GM18526 (cell line): Measurements from ENCODE around the gene INSL3.

Experiments
- POLR2A ChIP-seq: IDR thresholded peaks from 3 replicates; pipeline ENCODE4 v1.6.1; 2011; ENCODE audit not compliant: insufficient read length; ENCODE audit errors: extremely low read depth

INSL3 gene, protein sequence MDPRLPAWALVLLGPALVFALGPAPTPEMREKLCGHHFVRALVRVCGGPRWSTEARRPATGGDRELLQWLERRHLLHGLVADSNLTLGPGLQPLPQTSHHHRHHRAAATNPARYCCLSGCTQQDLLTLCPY

GRCh38 chr19:17821190-17821589 lies at the start of gene INSL3:
Gene INSL3, minus strand, starts transcription at chr19:17821519. Its CDS starts 13 bp downstream, at chr19:17821506.
- TF ChIP-seq POLR2A = no peak

DNA sequence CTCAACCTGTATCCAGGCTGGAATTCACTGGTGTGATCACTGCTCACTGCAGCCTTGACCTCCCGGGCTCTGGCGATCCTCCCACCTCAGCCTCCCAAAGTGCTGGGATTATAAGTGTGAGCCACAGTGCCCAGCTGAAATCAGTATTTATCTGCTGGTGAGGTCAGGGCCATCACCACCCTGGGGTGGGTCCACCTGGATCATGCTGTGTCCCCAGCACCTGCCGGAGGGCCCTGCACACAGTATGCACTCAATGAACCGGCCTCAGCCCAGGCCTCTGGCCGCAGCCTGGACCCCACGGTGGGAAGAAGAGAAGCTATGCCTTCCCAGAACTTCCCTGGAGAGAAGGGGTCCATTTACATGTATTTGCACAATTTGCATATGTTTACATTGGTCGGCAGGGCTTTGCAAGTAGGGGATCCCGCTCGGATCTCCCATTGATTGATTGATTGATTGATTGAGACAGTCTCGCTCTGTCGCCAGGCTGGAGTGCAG lies 47.8 kb upstream of the INSL3 start:
- no peak for TF ChIP-seq POLR2A

GRCh38 chr19:17868669-17869068 lies 47.4 kb upstream of the INSL3 start:
- TF ChIP-seq POLR2A = no peak

DNA sequence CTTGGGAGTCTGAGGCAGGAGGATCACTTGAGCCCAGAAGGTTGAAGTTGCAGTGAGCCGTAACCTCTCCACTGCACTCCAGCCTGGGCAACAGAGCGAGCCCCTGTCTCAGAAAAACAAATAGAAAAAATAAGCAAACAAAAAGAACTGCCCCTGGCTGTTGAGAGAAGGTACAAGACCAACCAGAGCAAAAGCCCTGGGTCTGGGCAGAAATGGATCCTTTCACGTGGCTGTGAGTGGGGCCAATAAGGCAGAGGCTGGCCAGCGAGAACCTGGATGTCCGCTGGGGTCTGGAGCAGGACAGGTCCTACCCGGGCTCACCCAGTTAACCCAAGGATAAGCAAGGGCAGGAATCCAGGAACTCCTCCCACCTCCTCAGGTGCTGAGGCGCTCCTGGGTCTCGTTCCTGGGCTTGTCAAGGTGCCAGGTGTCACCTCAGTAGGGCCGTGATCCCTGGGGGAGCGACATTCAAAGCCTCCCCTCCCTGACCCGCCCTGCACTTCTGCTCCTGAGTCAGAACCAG lies 45.7 kb upstream of the INSL3 start:
- TF ChIP-seq POLR2A = no peak

DNA sequence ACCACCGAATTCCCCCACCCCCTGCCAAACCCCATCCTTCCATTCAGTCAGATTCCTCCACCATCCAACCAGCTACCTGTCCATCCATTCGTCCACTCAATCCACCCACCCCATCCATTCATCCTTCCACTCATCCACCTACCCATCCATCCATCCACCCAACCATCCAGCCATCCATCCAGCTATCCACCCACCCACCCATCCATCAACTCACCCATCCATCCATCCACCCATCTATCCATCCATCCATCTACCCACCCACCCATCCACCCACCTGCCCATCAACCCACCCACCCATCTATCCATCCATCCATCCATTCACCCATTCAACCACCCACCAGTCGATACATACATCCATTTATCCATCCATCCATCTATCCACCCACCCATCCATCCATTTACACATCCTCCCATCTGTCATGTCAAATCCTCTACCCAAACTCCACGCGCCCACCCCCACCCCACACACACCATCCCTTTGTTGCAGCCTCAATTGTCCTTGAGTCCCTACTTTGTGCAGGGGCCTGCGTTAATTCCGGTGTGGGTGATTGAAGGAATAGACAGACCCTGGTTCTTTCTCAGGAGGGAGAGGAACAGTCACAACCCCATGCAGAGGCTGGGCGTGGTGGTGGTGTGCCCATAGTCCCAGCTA lies 45.1 kb upstream of the INSL3 start:
- TF ChIP-seq POLR2A = no peak

DNA sequence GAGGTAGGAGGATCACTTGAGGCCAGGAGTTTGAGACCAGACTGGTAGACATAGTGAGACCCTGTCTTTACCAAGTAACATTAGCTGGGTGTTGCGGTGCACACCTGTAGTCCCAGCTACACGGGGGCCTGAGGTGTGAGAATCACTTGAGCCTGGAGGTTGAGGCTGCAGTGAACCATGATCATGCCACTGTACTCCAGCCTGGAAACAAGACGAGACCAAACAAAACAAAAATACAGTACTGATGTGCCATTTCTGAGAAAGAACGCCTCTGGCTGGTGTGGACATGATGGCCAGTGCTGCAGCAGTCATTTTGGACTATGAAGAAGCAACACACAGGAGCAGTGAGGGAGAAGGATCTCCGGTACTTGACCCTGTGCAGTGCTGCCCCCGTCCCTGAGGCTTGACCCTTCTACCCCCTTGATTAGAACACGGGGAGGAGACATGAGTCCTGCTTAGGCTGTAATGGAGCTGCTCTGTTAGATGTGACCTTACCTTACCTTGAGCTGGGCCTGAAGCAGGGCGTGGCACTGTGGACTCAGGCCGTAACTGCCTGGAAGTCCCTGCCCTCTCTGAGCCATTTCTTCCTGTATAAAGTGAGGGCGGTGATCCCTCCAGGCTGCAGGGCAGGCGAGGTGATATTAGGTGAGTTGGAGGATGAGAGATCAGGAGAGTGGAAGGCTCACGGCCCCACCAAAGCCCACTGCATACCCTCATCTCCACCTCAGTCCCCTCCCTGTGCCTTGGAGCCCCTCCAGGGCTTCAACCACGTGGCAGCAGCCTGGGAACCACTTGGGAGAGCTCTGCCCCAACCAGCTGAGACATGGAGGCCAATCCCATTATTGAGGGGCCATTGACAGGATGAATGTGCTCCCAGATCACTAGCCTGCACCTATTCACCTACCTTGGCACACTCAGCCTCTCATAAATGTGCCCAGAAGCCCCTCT lies 44.3 kb upstream of the INSL3 start:
- peak; percentile 41 for TF ChIP-seq POLR2A

- TF ChIP-seq POLR2A = no peak
Measured at GRCh38 chr19:17863520-17864182, 42.3 kb upstream of the INSL3 start.

- TF ChIP-seq POLR2A = no peak
Measured at GRCh38 chr19:17862711-17863519, 41.6 kb upstream of the INSL3 start.

- no peak for TF ChIP-seq POLR2A
Measured at GRCh38 chr19:17861542-17862402, 40.5 kb upstream of the INSL3 start.

GRCh38 chr19:17860993-17861360 lies 39.7 kb upstream of the INSL3 start:
- no peak for TF ChIP-seq POLR2A

DNA sequence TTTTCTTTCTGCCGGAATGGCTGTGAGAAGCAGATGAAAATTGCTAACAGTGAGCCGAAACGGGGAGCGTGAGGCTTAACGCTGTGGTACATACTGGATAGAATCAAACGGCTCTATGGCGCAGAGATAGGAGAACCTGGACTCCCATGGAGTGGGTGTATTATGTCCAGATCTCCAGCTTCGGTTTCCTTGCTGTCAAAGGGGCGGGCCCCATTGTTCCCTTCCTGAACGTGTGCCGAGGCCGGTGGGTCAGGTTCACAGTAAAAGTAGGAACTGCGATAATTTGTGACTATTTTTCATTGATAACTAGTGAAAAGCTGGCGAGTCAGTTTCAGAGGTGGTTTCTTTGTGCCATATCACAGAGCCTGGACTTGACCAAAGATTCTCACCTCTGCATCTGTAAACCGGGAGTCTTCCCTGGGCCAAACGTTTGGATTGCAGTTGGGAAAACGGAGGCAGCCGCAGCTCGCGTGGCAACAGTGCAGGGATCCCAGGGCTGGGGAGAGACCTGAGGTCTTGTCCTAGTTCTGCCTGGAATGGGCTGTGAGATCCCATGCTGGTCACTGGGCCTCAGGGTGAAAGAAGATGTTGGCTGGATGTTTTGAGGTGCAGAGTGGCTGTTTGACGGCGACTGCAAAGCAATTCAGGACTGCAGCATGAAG lies 39.1 kb upstream of the INSL3 start:
- no peak for TF ChIP-seq POLR2A

- TF ChIP-seq POLR2A = peak; percentile 94
Measured at GRCh38 chr19:17859533-17860330, 38.4 kb upstream of the INSL3 start, which contains the start of gene RPL18A. Gene RPL18A, plus strand, starts transcription at chr19:17859910. Its CDS starts 47 bp downstream, at chr19:17859957.
